GM12878 (cell line): ENCODE measurements around the gene C11orf16. TPM values are rescaled to one million over a fixed set of nuclear protein-coding genes. Genes with fewer than 3 reads are reported as not detected.

Experiments
- ATAC-seq: fragments of 200-7000 bp; cut with Tn5 transposase; 3 replicates; pipeline ENCODE4 v1.9.1; 2020; ENCODE audit warnings: mild to moderate bottlenecking, moderate library complexity
- Bru-seq: library from RNA; stranded (reverse); fragments of 400-500 nt; gene quantifications from one replicate; lab custom pipeline; 2021; lab: Mats Ljungman, UMichigan
- BruChase-seq, 2 experiments: library from RNA; stranded (reverse); fragments of 400-500 nt; gene quantifications; one replicate each; lab custom pipeline; 2021; lab: Mats Ljungman, UMichigan
- BruUV-seq: library from RNA; stranded (reverse); fragments of 400-500 nt; replicated peaks from 2 replicates; lab custom pipeline; 2021; lab: Mats Ljungman, UMichigan
- CTCF ChIA-PET: fragments of 300-600 bp; sonication (Branson Sonifier 250); formaldehyde crosslinking; extraction: SDS; loops from one replicate; lab custom pipeline; 2021; ENCODE audit warnings: inconsistent platforms; lab: Yijun Ruan, JAX
- POLR2A ChIA-PET: fragments of 350-600 bp; formaldehyde crosslinking; extraction: SDS; loops from one replicate; lab custom pipeline; 2021; ENCODE audit warnings: inconsistent platforms; lab: Charles Lee
- RAD21 ChIA-PET: fragments of 300-600 bp; sonication (Branson Sonifier 250); formaldehyde crosslinking; loops from one replicate; lab custom pipeline; 2023; ENCODE audit warnings: antibody characterized with exemption; ENCODE audit not compliant: unreplicated experiment; lab: Charles Lee
- SMC1A ChIA-PET: fragments of 300-600 bp; sonication (Branson Sonifier 250); formaldehyde crosslinking; loops from one replicate; lab custom pipeline; 2023; ENCODE audit not compliant: unreplicated experiment, uncharacterized antibody; lab: Charles Lee
- DNase-seq: peaks from one replicate; pipeline ENCODE4 v3.0.0-alpha.2; 2011; ENCODE audit warnings: low read depth, low spot score
- FAIRE-seq: peaks from 3 replicates; lab custom pipeline; 2011; peaks lifted over from hg19 to GRCh38; lab: Jason Lieb, UNC
- H2AFZ ChIP-seq: 2 replicates; pipeline ENCODE4 v1.6.0; 2011; ENCODE audit warnings: low read depth, low read length, control low read depth; ENCODE audit not compliant: control insufficient read depth
- H3K27ac ChIP-seq: 2 replicates; pipeline ENCODE4 v1.5.1; 2011; ENCODE audit warnings: control low read depth; ENCODE audit not compliant: control insufficient read depth, insufficient read depth
- H3K27me3 ChIP-seq, 2 experiments: replicated peaks in 1 of 2; 2 replicates each; pipeline versions ENCODE4 v1.6.0 to v1.6.1; 2011; ENCODE audit warnings: low read length in 1 of 2; ENCODE audit not compliant: control insufficient read depth in 2 of 2, insufficient read depth in 2 of 2
- H3K36me3 ChIP-seq, 2 experiments: 2 replicates each; pipeline ENCODE4 v1.5.1; 2011; ENCODE audit warnings: low read length in 1 of 2; ENCODE audit not compliant: control insufficient read depth in 2 of 2, insufficient read depth in 2 of 2
- H3K4me1 ChIP-seq: 2 replicates; pipeline ENCODE4 v1.6.1; 2011; ENCODE audit warnings: mild to moderate bottlenecking, low read length, moderate library complexity, mixed read lengths; ENCODE audit not compliant: control insufficient read depth, insufficient read depth
- H3K4me2 ChIP-seq: 2 replicates; pipeline ENCODE4 v1.6.0; 2011; ENCODE audit warnings: control low read depth; ENCODE audit not compliant: control insufficient read depth, insufficient read depth
- H3K4me3 ChIP-seq: fragments of 200-600 bp; sonication (generic); 2 replicates; pipeline ENCODE4 v1.5.1; 2016
- H3K79me2 ChIP-seq: 2 replicates; pipeline ENCODE4 v1.6.0; 2011; ENCODE audit warnings: low read length; ENCODE audit not compliant: control insufficient read depth, insufficient read depth
- H3K9ac ChIP-seq: 2 replicates; pipeline ENCODE4 v1.8.0; 2011; ENCODE audit warnings: low read length, control low read depth, mixed read lengths; ENCODE audit not compliant: control insufficient read depth, insufficient read depth
- H3K9me3 ChIP-seq: replicated peaks from 3 replicates; pipeline ENCODE4 v1.5.1; 2011; ENCODE audit warnings: mild to moderate bottlenecking, low read length; ENCODE audit not compliant: control insufficient read depth, insufficient read depth
- H4K20me1 ChIP-seq: 2 replicates; pipeline ENCODE4 v1.6.0; 2011; ENCODE audit not compliant: control insufficient read depth, insufficient read depth
- BMI1 ChIP-seq: fragments of 450-650 bp; IDR thresholded peaks from 2 replicates; pipeline ENCODE4 v1.6.1; 2016; ENCODE audit warnings: mild to moderate bottlenecking, moderate library complexity, borderline replicate concordance
- CHD4 ChIP-seq: fragments of 200-600 bp; sonication (generic); IDR thresholded peaks from 2 replicates; pipeline ENCODE4 v1.6.1; 2016; ENCODE audit warnings: mild to moderate bottlenecking
- KAT2A ChIP-seq: conservative IDR thresholded peaks from 2 replicates; pipeline ENCODE4 v1.6.1; 2011; ENCODE audit warnings: low read depth, low read length; ENCODE audit not compliant: control insufficient read depth
- LARP7 ChIP-seq: fragments of 450-650 bp; IDR thresholded peaks from 2 replicates; pipeline ENCODE4 v1.6.1; 2017; ENCODE audit warnings: mild to moderate bottlenecking
- NFYA ChIP-seq: IDR thresholded peaks from 2 replicates; pipeline ENCODE4 v1.6.1; 2011; ENCODE audit warnings: low read depth, mild to moderate bottlenecking, low read length, improper control_type of control experiment, borderline replicate concordance
- RAD21 ChIP-seq: IDR thresholded peaks from 2 replicates; pipeline ENCODE4 v1.6.1; 2011; ENCODE audit warnings: mild to moderate bottlenecking, low read depth, low read length, moderate library complexity; ENCODE audit not compliant: insufficient read depth
- RCOR1 ChIP-seq: conservative IDR thresholded peaks from 2 replicates; pipeline ENCODE4 v1.6.1; 2012; ENCODE audit warnings: low read depth, low read length, improper control_type of control experiment
- ZNF24 ChIP-seq: fragments of 450-650 bp; IDR thresholded peaks from 2 replicates; pipeline ENCODE4 v1.6.1; 2017; ENCODE audit warnings: antibody characterized with exemption, mild to moderate bottlenecking
- WGBS: methylation state at CpG from one replicate; pipeline ENCODE4 v1.1.6; 2016; ENCODE audit warnings: low lambda C conversion rate; ENCODE audit not compliant: insufficient replicate concordance, insufficient coverage; ENCODE audit errors: missing lambda C conversion rate; 5-methylcytosine and 5-hydroxymethylcytosine counted together
- in situ Hi-C: fragments of 300-500 bp; cut with MboI; formaldehyde crosslinking; loops from 9 replicates; pipeline ENCODE4 v1.14.3; 2018; ENCODE audit warnings: mixed read lengths
- intact Hi-C: fragments of 100-400 bp; cut with micrococcal nuclease; formaldehyde crosslinking; loops from one replicate; pipeline ENCODE4 v1.14.2; 2022; ENCODE audit not compliant: unreplicated experiment
- long read RNA-seq, 2 experiments: library from polyadenylated mRNA; unstranded; transcript quantifications; one replicate each; pipeline ENCODE4 v2.0.0, GENCODE V29; 2019 to 2020
- polyA minus RNA-seq, 3 experiments: library from RNA; depleted of rRNA, polyadenylated mRNA; stranded (reverse); fragments of >200 nt; gene quantifications; 2 replicates each; pipeline ENCODE4 v1.2.3, GENCODE V29; 2011
- polyA plus RNA-seq, 11 experiments: library from polyadenylated mRNA; depleted of rRNA in 4 of 11; unstranded in 6 of 11; stranded (reverse) in 5 of 11; fragments of >200 nt; fragmentation: Nextera tagmentation in 4 of 11; fragmentation: Illumina TruSeq in 1 of 11; extraction: Ambion mirVana in 4 of 11; extraction: Trizol in 1 of 11; gene quantifications; 1 replicate in 1 of 11; 2 replicates in 10 of 11; pipeline versions ENCODE4 v1.2.1 to v1.2.3, GENCODE V29; 2011 to 2016; ENCODE audit warnings: inconsistent platforms in 2 of 11, missing spikeins in 2 of 11, low read depth in 1 of 11
- total RNA-seq, 4 experiments: library from RNA; depleted of rRNA in 3 of 4; stranded (reverse); fragments of >200 nt in 3 of 4; fragmentation: Illumina TruSeq in 1 of 4; extraction: Trizol in 1 of 4; gene quantifications; 2 replicates each; pipeline versions ENCODE4 v1.2.1 to v1.2.3, GENCODE V29; 2013 to 2021

The C11orf16 gene, protein sequence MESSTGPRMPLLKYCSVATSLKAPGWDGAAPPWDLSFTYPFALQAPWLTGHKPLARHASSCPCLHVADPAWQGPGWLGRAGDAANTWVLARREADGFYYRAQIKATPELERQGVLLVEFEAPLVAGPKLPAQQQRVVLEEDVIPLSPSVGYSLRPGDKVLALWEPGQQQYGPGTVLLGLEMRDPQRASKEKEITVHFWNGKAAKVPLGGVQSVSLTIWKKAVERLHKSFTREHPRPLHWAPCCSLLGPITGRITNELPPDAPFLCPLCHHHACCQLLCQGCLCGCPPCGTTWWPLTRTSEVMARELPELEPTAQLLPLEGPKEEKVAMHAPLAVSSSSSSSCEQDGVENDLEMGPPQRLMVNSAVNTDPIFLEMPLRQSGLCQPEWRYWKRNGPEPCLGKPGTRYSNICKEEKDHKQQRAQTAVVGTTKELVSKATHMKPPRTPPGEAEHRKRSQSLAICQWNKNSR
- total RNA-seq (2013; cell fraction: nucleolus; rRNA removed) = not detected in 2 replicates
- total RNA-seq (2014; rRNA removed) (not detected in 2 replicates), total RNA-seq (2014; rRNA removed; fragmentation: Illumina TruSeq; extraction: Trizol) (not detected in 2 replicates), total RNA-seq (2021) (not detected in 2 replicates), polyA plus RNA-seq (2011; rRNA removed) (not detected in 2 replicates), polyA plus RNA-seq (2014; fragmentation: Illumina TruSeq; extraction: Trizol) (not detected in 2 replicates), polyA plus RNA-seq (2014; fragmentation: Nextera tagmentation; extraction: Ambion mirVana) (under 1 TPM in 1 of 2 experiments, not detected in 1; 0.05 TPM), polyA plus RNA-seq (2014; rRNA removed) (not detected in 2 replicates), polyA plus RNA-seq (2016; fragmentation: Nextera tagmentation; extraction: Ambion mirVana) (under 1 TPM; 0.32 to 0.39 TPM), polyA minus RNA-seq (2011; rRNA and poly(A)+ RNA removed) (not detected in 2 replicates), Bru-seq, nascent RNA (not detected), BruChase-seq, experiment 1, labeled RNA remaining after a 6-hour chase (not detected), BruChase-seq, experiment 2, labeled RNA remaining after a 2-hour chase (not detected)
- not detected for polyA plus RNA-seq (2011; ENCODE audit: low read depth)
- not detected in 2 replicates for polyA plus RNA-seq (2011; cell fraction: cytosol; rRNA removed)
- polyA plus RNA-seq (2011; cell fraction: nucleus; rRNA removed) = not detected in 2 replicates
- not detected in 2 replicates for polyA plus RNA-seq (2012)
- polyA minus RNA-seq (2011; cell fraction: cytosol; rRNA and poly(A)+ RNA removed) = not detected in 2 replicates
- not detected in 2 replicates for polyA minus RNA-seq (2011; cell fraction: nucleus; rRNA and poly(A)+ RNA removed)
- long read RNA-seq, experiment 1 = 0 reads
- long read RNA-seq, experiment 2 = 0 reads

DNA sequence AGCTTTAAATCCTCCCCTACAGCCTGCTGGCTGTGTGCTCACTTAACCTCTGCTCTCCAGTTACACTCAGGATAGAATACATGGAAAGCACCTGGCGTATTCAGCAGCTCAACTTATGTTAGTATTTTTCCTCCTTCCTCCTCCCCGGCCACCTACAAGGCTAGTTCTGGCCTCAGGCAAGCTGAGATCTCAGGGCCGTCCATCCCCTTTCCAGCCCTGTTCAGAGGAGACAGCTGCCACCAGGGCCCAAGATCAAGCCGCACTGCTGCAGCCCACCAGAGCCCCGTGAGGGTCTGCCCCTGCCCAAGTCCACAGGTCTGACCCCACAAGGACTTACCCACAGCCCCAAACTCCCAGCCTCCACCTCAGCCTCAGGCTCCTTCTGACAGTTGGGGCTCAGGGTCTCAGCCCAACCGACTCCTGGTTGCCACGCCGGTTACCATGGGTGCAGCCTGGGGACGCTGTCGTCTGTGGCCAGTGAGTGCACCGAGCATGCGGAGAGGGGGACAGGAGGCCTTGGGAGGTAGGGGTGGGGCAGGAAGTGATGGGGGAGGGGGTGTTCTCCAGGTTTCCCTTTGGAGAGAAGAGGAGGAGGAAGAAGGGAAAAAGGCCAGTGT, at the start of gene C11orf16:
Gene C11orf16 (minus strand): TSS at position 384 of the 617 bp plus-strand sequence. CDS start 639 bp downstream, outside the sequence.
- intact Hi-C loops = no loop called here
- no peak within 1 kb of the TSS for H3K4me2 ChIP-seq
- no peaks in the 10 kb centered on the region for H3K27me3 ChIP-seq
- BruUV-seq = no TSS peak
- ChIA-PET CTCF (interaction anchor here (1.0 to 1.7 kb wide), 2 partner anchors 18 to 27 kb away, joined by 3 to 5 read pairs; no protein-coding TSS in a partner anchor), POLR2A (no interaction called here), RAD21 (interaction anchor here (0.8 kb wide), 1 partner anchor 11 kb away, joined by 3 read pairs; no protein-coding TSS in a partner anchor), SMC1A (interaction anchor here (1.3 to 1.4 kb wide), 2 partner anchors 10 to 27 kb away, joined by 3 read pairs; partner anchors contain the start of gene ASCL3)
- in situ Hi-C loops = no loop called here
- DNase-seq (no peak), FAIRE-seq (no peak), ATAC-seq (no peak)
- H3K4me3 ChIP-seq = no peak within 1 kb of the TSS
- H3K36me3 ChIP-seq = no peaks in the 10 kb centered on the region
- H4K20me1 ChIP-seq = no peaks in the 10 kb centered on the region
- no peaks in the 10 kb centered on the region for H3K9me3 ChIP-seq
- no peak within 1 kb of the TSS for H2AFZ ChIP-seq
- H3K79me2 ChIP-seq = no peaks in the 10 kb centered on the region
- H3K4me1 ChIP-seq = no peaks in the 10 kb centered on the region
- no peak within 1 kb of the TSS for H3K9ac ChIP-seq
- TF ChIP-seq BMI1 (no peak), NFYA (no peak), ZNF24 (no peak), RAD21 (no peak), LARP7 (no peak), CHD4 (no peak), RCOR1 (no peak), KAT2A (no peak)
- H3K27ac ChIP-seq = no peak within 1 kb of the TSS
- WGBS = 77% methylated on average over 12 of the region's 12 CpGs
